ENCODE results near the gene MACROD2.
A peak's percentile ranks its signal among the peaks of the same experiment; 100 is the strongest.

MACROD2 gene

GRCh38 chr20:14984768-14985622 lies 989.7 kb downstream of the MACROD2 start:
- H3K27ac ChIP-seq, result no peak overlapping the region
- CTCF ChIA-PET, result interaction anchor here (0.5 kb wide), 1 partner anchor 648 kb away, joined by 3 read pairs; the partner anchor contains the start of gene FLRT3
- no peak for DNase-seq (ENCODE audit: low spot score)
- POLR2A ChIA-PET (ENCODE audit: low non-redundant PET), result no interaction called here
- TF ChIP-seq, protein P1, sequence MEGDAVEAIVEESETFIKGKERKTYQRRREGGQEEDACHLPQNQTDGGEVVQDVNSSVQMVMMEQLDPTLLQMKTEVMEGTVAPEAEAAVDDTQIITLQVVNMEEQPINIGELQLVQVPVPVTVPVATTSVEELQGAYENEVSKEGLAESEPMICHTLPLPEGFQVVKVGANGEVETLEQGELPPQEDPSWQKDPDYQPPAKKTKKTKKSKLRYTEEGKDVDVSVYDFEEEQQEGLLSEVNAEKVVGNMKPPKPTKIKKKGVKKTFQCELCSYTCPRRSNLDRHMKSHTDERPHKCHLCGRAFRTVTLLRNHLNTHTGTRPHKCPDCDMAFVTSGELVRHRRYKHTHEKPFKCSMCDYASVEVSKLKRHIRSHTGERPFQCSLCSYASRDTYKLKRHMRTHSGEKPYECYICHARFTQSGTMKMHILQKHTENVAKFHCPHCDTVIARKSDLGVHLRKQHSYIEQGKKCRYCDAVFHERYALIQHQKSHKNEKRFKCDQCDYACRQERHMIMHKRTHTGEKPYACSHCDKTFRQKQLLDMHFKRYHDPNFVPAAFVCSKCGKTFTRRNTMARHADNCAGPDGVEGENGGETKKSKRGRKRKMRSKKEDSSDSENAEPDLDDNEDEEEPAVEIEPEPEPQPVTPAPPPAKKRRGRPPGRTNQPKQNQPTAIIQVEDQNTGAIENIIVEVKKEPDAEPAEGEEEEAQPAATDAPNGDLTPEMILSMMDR (conservative IDR thresholded peaks at IDR 0.05; ENCODE audit: low read depth), result no peak

DNA sequence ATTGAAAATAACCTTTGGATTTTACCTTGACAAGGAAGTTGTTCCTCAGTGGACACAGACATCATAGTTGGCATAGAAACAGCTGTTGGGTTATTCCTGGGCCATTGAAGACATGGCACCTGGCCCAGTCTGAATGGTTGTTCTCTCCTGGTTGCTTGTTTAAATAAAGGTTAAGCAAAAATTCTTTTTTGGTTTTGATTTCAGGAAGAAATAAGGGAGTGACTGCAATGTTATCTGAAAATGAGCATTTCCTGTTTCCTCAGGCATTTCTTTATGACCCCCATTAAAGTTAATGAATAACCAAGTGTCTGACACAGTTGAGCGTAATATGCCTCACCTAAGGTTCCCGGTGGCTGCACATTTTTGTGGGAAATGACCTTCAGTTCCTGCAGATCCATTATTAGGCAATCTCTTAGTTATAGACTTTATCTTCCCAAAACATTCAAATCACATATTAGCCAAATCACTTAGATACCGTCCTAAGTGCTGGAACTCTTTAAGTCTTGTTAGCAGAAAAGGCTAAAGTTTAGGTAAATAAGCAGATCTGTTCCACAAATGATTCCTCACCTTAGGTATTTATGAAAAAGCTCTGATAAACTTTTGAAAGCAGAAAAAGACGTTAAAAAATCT lies 990.8 kb downstream of the MACROD2 start:
- TF ChIP-seq, protein P1 (conservative IDR thresholded peaks at IDR 0.05; ENCODE audit: low read depth), result no peak
- CTCF ChIA-PET, result interaction anchor here (0.7 kb wide), 1 partner anchor 101 kb away, joined by 5 read pairs; no protein-coding TSS in a partner anchor
- POLR2A ChIA-PET (ENCODE audit: low non-redundant PET), result no interaction called here
- peak; percentile 24 for DNase-seq (ENCODE audit: low spot score)
- H3K27ac ChIP-seq, result no peak overlapping the region

DNA sequence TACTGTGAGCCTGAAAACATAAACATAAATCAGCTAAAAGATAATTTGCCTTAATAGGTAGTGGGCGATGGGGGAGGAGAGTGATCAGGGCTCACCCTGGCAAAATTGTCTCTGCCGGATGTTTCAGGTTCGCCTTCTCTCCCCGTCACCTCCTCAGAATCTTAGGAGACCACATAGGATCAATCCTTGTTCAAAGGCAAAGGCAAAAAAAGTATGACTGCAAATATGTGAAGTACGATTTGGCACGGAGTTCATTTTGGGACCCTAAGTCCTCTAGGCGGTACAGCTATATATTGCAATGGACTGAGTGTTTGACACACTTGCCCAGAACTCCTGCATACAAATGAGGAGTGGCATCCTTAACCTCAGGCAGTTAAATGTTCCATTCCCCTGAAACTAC lies 991.3 kb downstream of the MACROD2 start:
- H3K27ac ChIP-seq, result no peak overlapping the region
- POLR2A ChIA-PET (ENCODE audit: low non-redundant PET), result no interaction called here
- no peak for DNase-seq (ENCODE audit: low spot score)
- TF ChIP-seq, protein P1 (conservative IDR thresholded peaks at IDR 0.05; ENCODE audit: low read depth), result no peak
- CTCF ChIA-PET, result interaction anchor here (0.6 to 0.7 kb wide), 2 partner anchors 100 to 379 kb away, joined by 3 to 5 read pairs; no protein-coding TSS in a partner anchor

DNA sequence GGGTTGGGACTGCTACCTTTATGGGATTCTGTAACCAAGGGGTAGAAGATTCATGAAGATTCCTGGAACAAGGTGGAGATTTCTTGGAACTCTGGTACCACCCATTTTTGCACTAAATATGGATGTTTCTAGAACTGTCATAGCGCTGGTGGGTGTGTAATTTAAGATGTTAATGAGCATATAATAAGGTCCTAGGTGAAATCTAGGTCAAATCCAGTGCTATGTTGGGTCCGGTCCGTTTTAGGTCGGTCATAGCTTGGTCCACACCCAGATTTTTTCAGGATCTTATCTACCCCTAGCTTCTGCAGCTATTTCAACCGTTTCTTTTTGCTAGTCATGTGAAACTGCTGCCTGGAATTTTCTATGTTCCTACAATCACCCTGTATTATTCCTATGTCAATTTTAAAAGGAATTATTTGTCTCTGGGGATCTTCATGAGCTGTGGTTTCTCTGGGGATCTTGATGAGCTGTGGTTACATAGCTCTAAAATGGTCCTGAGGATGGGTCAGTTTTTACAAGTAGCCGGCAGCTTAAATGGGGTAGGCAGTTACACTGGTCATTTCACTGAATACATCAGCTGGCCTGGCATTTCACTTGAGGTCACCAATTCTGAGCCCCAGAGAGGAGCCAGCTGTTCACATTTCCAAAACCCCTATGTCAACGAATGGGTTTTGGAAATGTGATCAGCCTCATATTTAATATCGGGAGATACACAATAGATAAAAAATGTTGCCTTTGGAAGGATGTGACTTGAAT lies 994.4 kb downstream of the MACROD2 start:
- no peak for DNase-seq (ENCODE audit: low spot score)
- ChIA-PET POLR2A (ENCODE audit: low non-redundant PET) (no interaction called here), CTCF (no interaction called here)
- TF ChIP-seq, protein P1 (conservative IDR thresholded peaks at IDR 0.05; ENCODE audit: low read depth), result no peak
- no peak overlapping the region for H3K27ac ChIP-seq

DNA sequence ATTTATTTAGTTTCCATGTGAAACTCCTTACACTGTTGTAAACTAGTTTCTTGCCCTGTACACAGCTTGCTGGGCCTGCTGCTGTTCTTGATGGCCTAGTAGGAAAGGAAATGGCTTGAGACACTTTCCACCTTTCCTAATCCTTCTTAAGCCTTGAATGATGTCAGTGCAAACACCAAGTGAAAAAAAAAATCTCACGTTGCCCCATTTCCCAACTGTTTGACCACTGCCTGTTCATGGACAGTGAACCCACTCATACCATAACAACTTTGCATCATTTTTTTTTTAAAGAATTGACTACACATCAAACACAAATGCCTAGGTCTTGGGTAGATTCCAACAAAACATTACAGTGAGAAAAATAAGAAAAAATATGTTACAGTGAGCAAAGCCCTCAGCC lies 995.7 kb downstream of the MACROD2 start:
- TF ChIP-seq, protein P1 (conservative IDR thresholded peaks at IDR 0.05; ENCODE audit: low read depth), result no peak
- no peak for DNase-seq (ENCODE audit: low spot score)
- ChIA-PET POLR2A (ENCODE audit: low non-redundant PET) (no interaction called here), CTCF (no interaction called here)
- H3K27ac ChIP-seq, result no peak overlapping the region

GRCh38 chr20:14992153-14992552 lies 996.8 kb downstream of the MACROD2 start:
- peak; percentile 68 for DNase-seq (ENCODE audit: low spot score)
- POLR2A ChIA-PET (ENCODE audit: low non-redundant PET), result no interaction called here
- CTCF ChIA-PET, result no interaction called here
- TF ChIP-seq, protein P1 (conservative IDR thresholded peaks at IDR 0.05; ENCODE audit: low read depth), result no peak
- H3K27ac ChIP-seq, result no peak overlapping the region
